Adrenal gland (tissue), 5 donors: ENCODE results near the gene EIF5B.

Experiments
- POLR2A ChIP-seq, 2 donors: fragments of 450-650 bp; IDR thresholded peaks; one replicate each; pipeline ENCODE4 v1.6.1; 2017; ENCODE audit warnings: antibody characterized with exemption in 2 of 2, mild to moderate bottlenecking in 2 of 2, moderate library complexity in 1 of 2
- TF ChIP-seq, protein P1 (sequence below), 6 experiments: fragments of 450-650 bp in 4 of 6; fragments of 200-600 bp in 2 of 6; sonication (generic) in 1 of 6; IDR thresholded peaks; 1 replicate in 5 of 6; 2 replicates in 1 of 6; pipeline versions ENCODE4 v1.5.1 to v1.8.0; 2016 to 2021; ENCODE audit warnings: antibody characterized with exemption in 6 of 6, mild to moderate bottlenecking in 2 of 6, moderate library complexity in 1 of 6
- donor health status: DM: no; HTN: no; CAD: no.

DNA sequence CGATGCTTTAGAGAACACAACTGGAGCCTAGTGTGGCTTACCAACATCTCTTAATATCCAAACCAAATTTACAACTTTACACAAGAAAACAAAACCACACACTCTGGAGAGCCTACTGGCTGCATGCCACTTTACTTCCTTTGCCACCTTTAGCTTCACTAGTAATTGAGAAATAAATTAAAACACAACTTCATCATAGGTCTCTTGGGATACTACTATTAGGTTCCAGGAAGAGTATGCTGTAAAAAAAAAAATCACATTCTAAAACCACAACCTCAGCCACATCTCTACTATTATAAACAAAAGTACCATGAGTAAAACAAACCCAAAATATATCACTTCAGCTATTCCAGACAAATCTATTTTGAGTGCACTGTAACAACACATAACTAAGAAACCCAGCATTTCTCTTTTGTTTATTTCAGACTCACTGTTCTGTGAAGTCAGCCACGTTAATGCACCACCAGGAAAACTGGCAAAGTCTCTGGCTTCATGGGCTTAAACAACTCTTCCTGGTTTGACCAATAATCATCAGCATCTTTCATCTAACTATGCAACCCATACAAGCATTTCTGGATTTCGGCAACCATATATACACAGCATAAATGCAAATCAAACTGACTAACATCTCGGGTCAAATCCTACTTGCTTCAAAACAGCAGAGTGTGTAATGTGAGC is 93.6 kb downstream of the EIF5B start:
- no peak for TF ChIP-seq POLR2A (IDR thresholded peaks at IDR 0.05)
- TF ChIP-seq, protein P1, sequence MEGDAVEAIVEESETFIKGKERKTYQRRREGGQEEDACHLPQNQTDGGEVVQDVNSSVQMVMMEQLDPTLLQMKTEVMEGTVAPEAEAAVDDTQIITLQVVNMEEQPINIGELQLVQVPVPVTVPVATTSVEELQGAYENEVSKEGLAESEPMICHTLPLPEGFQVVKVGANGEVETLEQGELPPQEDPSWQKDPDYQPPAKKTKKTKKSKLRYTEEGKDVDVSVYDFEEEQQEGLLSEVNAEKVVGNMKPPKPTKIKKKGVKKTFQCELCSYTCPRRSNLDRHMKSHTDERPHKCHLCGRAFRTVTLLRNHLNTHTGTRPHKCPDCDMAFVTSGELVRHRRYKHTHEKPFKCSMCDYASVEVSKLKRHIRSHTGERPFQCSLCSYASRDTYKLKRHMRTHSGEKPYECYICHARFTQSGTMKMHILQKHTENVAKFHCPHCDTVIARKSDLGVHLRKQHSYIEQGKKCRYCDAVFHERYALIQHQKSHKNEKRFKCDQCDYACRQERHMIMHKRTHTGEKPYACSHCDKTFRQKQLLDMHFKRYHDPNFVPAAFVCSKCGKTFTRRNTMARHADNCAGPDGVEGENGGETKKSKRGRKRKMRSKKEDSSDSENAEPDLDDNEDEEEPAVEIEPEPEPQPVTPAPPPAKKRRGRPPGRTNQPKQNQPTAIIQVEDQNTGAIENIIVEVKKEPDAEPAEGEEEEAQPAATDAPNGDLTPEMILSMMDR (IDR thresholded peaks at IDR 0.05), result no peak
